Mesenchymal stem cell (in vitro differentiated cells and primary cell): ENCODE data around the gene CKB. TPM values are rescaled to one million over a fixed set of nuclear protein-coding genes. Genes with fewer than 3 reads are reported as not detected.

Source experiments
- DNase-seq: peaks from one replicate; pipeline ENCODE4 v3.0.0-alpha.2; 2013
- H2AFZ ChIP-seq: one replicate; pipeline ENCODE4 v1.6.1; 2013; ENCODE audit warnings: low read depth, mild to moderate bottlenecking, control low read depth, inconsistent platforms, low read length, moderate library complexity
- H2AK5ac ChIP-seq: 2 replicates; pipeline ENCODE4 v1.6.1; 2013; ENCODE audit warnings: low read length, moderate library complexity, mild to moderate bottlenecking, inconsistent platforms; ENCODE audit not compliant: severe bottlenecking
- H2BK120ac ChIP-seq: one replicate; pipeline ENCODE4 v1.6.1; 2013; ENCODE audit warnings: low read depth, mild to moderate bottlenecking, inconsistent platforms, low read length, moderate library complexity
- H2BK12ac ChIP-seq, 2 experiments: one replicate each; pipeline ENCODE4 v1.6.1; 2013; ENCODE audit warnings: inconsistent platforms in 2 of 2, low read length in 2 of 2, mild to moderate bottlenecking in 2 of 2, moderate library complexity in 2 of 2, control low read depth in 1 of 2
- H2BK15ac ChIP-seq: one replicate; pipeline ENCODE4 v1.6.1; 2013; ENCODE audit warnings: mild to moderate bottlenecking, low read depth, inconsistent platforms; ENCODE audit not compliant: poor library complexity, severe bottlenecking
- H2BK5ac ChIP-seq: 2 replicates; pipeline ENCODE4 v1.6.1; 2013; ENCODE audit warnings: low read depth, mild to moderate bottlenecking, low read length, control low read depth, inconsistent platforms; ENCODE audit not compliant: poor library complexity, severe bottlenecking
- H3K14ac ChIP-seq, 2 experiments: one replicate each; pipeline ENCODE4 v1.6.1; 2013; ENCODE audit warnings: inconsistent platforms in 2 of 2, low read length in 2 of 2, control low read depth in 1 of 2, mild to moderate bottlenecking in 1 of 2, moderate library complexity in 1 of 2
- H3K18ac ChIP-seq, 2 experiments: one replicate each; pipeline ENCODE4 v1.6.1; 2013; ENCODE audit warnings: inconsistent platforms in 2 of 2, low read length in 2 of 2, control low read depth in 1 of 2, low read depth in 1 of 2, mild to moderate bottlenecking in 1 of 2
- H3K23ac ChIP-seq, 2 experiments: one replicate each; pipeline ENCODE4 v1.6.1; 2013; ENCODE audit warnings: inconsistent platforms in 2 of 2, low read length in 2 of 2, mild to moderate bottlenecking in 2 of 2, moderate library complexity in 2 of 2, control low read depth in 1 of 2
- H3K27ac ChIP-seq: 2 replicates; pipeline ENCODE4 v1.5.1; 2013; ENCODE audit warnings: mild to moderate bottlenecking, moderate library complexity, low read length, control low read depth, inconsistent platforms; ENCODE audit not compliant: poor library complexity, severe bottlenecking
- H3K27me3 ChIP-seq, 2 experiments: 2 replicates each; pipeline versions ENCODE4 v1.6.1 to v1.7.0; 2013; ENCODE audit warnings: low read length in 2 of 2, mild to moderate bottlenecking in 2 of 2, moderate library complexity in 2 of 2, control low read depth in 1 of 2, inconsistent platforms in 1 of 2; ENCODE audit not compliant: control insufficient read depth in 1 of 2, insufficient read depth in 1 of 2
- H3K36me3 ChIP-seq, 2 experiments: 2 replicates each; pipeline versions ENCODE4 v1.6.1 to v1.7.0; 2013; ENCODE audit warnings: low read length in 2 of 2, control low read depth in 1 of 2, inconsistent platforms in 1 of 2, low read depth in 1 of 2, mild to moderate bottlenecking in 1 of 2; ENCODE audit not compliant: insufficient read depth in 2 of 2, control insufficient read depth in 1 of 2
- H3K4ac ChIP-seq, 2 experiments: one replicate each; pipeline ENCODE4 v1.6.1; 2013; ENCODE audit warnings: inconsistent platforms in 2 of 2, low read length in 2 of 2, mild to moderate bottlenecking in 2 of 2, moderate library complexity in 2 of 2, control low read depth in 1 of 2, low read depth in 1 of 2
- H3K4me1 ChIP-seq: 2 replicates; pipeline ENCODE4 v1.6.1; 2013; ENCODE audit warnings: low read depth, low read length, control low read depth; ENCODE audit not compliant: control insufficient read depth, insufficient read depth
- H3K4me2 ChIP-seq: 2 replicates; pipeline ENCODE4 v1.6.1; 2013; ENCODE audit warnings: low read length, mild to moderate bottlenecking, inconsistent platforms; ENCODE audit not compliant: poor library complexity, severe bottlenecking
- H3K4me3 ChIP-seq, 2 experiments: 2 replicates each; pipeline versions ENCODE4 v1.5.1 to v1.7.0; 2013; ENCODE audit warnings: low read length in 2 of 2, mild to moderate bottlenecking in 2 of 2, control low read depth in 1 of 2, low read depth in 1 of 2; ENCODE audit not compliant: insufficient read depth in 1 of 2
- H3K79me1 ChIP-seq: replicated peaks from 2 replicates; pipeline ENCODE4 v1.6.1; 2013; ENCODE audit warnings: mild to moderate bottlenecking, control low read depth, low read length, inconsistent platforms; ENCODE audit not compliant: poor library complexity, severe bottlenecking
- H3K9ac ChIP-seq: 2 replicates; pipeline ENCODE4 v1.7.0; 2013; ENCODE audit warnings: mild to moderate bottlenecking, low read length, moderate library complexity
- H3K9me3 ChIP-seq: 2 replicates; pipeline ENCODE4 v1.7.0; 2013; ENCODE audit warnings: mild to moderate bottlenecking, low read length; ENCODE audit not compliant: control insufficient read depth
- H4K8ac ChIP-seq: one replicate; pipeline ENCODE4 v1.6.1; 2013; ENCODE audit warnings: inconsistent platforms, mild to moderate bottlenecking, low read length, moderate library complexity
- H4K91ac ChIP-seq: one replicate; pipeline ENCODE4 v1.6.1; 2013; ENCODE audit warnings: mild to moderate bottlenecking, low read length, inconsistent platforms
- WGBS: methylation state at CpG from one replicate; pipeline ENCODE4 v1.1.7; 2013; ENCODE audit warnings: mixed read lengths; 5-methylcytosine and 5-hydroxymethylcytosine counted together
- small RNA-seq: library from polyadenylated mRNA; stranded (forward); fragments of <200 nt; extraction: miRNeasy Mini kit (QIAGEN cat#:217004); gene quantifications from one replicate; pipeline ENCODE3, GENCODE V24; 2013; ENCODE audit warnings: low read depth

Gene CKB

GRCh38 chr14:103476065-103476464, 46.6 kb downstream of the CKB start:
- WGBS: 98% methylated on average over 3 of the region's 3 CpGs
- no peak overlapping the region for H3K18ac ChIP-seq
- H4K8ac ChIP-seq: no peak overlapping the region
- H2AK5ac ChIP-seq: no peak overlapping the region
- H3K4me3 ChIP-seq: no peak overlapping the region
- H3K79me1 ChIP-seq: peaks cover 19% of the 10 kb centered on the region
- H2BK120ac ChIP-seq: no peak overlapping the region
- H2BK12ac ChIP-seq: no peak overlapping the region
- DNase-seq: no peak
- H3K9ac ChIP-seq: no peak overlapping the region
- H3K27me3 ChIP-seq: no peaks in the 10 kb centered on the region
- H3K14ac ChIP-seq: no peak overlapping the region
- H3K4me1 ChIP-seq: peaks cover 1% of the 10 kb centered on the region
- no peak overlapping the region for H3K27ac ChIP-seq
- H2AFZ ChIP-seq: no peak overlapping the region
- no peak overlapping the region for H3K23ac ChIP-seq
- H3K36me3 ChIP-seq: peaks cover 33 to 83% of the 10 kb centered on the region in 2 experiments
- no peak overlapping the region for H4K91ac ChIP-seq
- no peak overlapping the region for H3K4ac ChIP-seq
- H2BK15ac ChIP-seq: no peak overlapping the region
- H3K9me3 ChIP-seq: no peaks in the 10 kb centered on the region
- H3K4me2 ChIP-seq: no peak overlapping the region
- H2BK5ac ChIP-seq: no peak overlapping the region

GRCh38 chr14:103474893-103475292, 47.7 kb downstream of the CKB start:
- no peak overlapping the region for H3K23ac ChIP-seq
- H3K79me1 ChIP-seq: peaks cover 16% of the 10 kb centered on the region
- H3K4me1 ChIP-seq: peaks cover 1% of the 10 kb centered on the region
- H3K14ac ChIP-seq: no peak overlapping the region
- H2BK5ac ChIP-seq: no peak overlapping the region
- no peak overlapping the region for H3K18ac ChIP-seq
- H3K9ac ChIP-seq: no peak overlapping the region
- no peak overlapping the region for H3K27ac ChIP-seq
- H3K4me3 ChIP-seq: no peak overlapping the region
- H2BK12ac ChIP-seq: no peak overlapping the region
- H4K91ac ChIP-seq: no peak overlapping the region
- H3K36me3 ChIP-seq: peaks cover 30 to 81% of the 10 kb centered on the region in 2 experiments
- H3K4me2 ChIP-seq: no peak overlapping the region
- no peak for DNase-seq
- no peak overlapping the region for H2AFZ ChIP-seq
- no peaks in the 10 kb centered on the region for H3K27me3 ChIP-seq
- no peaks in the 10 kb centered on the region for H3K9me3 ChIP-seq
- no peak overlapping the region for H2BK120ac ChIP-seq
- H2AK5ac ChIP-seq: no peak overlapping the region
- WGBS: 94% methylated on average over 5 of the region's 5 CpGs
- H4K8ac ChIP-seq: no peak overlapping the region
- no peak overlapping the region for H2BK15ac ChIP-seq
- no peak overlapping the region for H3K4ac ChIP-seq

- WGBS: 89% methylated on average over 5 of the region's 5 CpGs
- no peak overlapping the region for H2BK5ac ChIP-seq
Observed at GRCh38 chr14:103472939-103473338, 49.7 kb downstream of the CKB start.

More at GRCh38 chr14:103472939-103473338, 49.7 kb downstream of the CKB start:
- Histone ChIP-seq H3K18ac (no peak overlapping the region), H3K4me1 (peaks cover 1% of the 10 kb centered on the region), H2BK12ac (no peak overlapping the region), H4K91ac (no peak overlapping the region), H3K14ac (no peak overlapping the region), H3K9ac (no peak overlapping the region), H3K27ac (no peak overlapping the region), H3K36me3 (peaks cover 32 to 81% of the 10 kb centered on the region in 2 experiments), H3K27me3 (no peaks in the 10 kb centered on the region), H3K4me3 (no peak overlapping the region), H3K79me1 (peaks cover 14% of the 10 kb centered on the region), H3K23ac (no peak overlapping the region), H2BK15ac (no peak overlapping the region), H3K4me2 (no peak overlapping the region), H2BK120ac (no peak overlapping the region), H4K8ac (no peak overlapping the region), H3K9me3 (no peaks in the 10 kb centered on the region), H3K4ac (no peak overlapping the region), H2AFZ (no peak overlapping the region), H2AK5ac (no peak overlapping the region)
- no peak for DNase-seq

Small RNA genes within 50 kb of the gene (small RNA-seq; reads per million reads assigned to genes)
- not detected for gene RNU4-68P
- gene RNU7-160P: not detected
